Measurements from ENCODE around the gene VLDLR.

Gene VLDLR

GRCh38 chr9:2591967-2592366, 29.6 kb upstream of the VLDLR start:
- Histone ChIP-seq H3K18ac (ENCODE audit: low read length) (no peak overlapping the region), H2BK15ac (ENCODE audit: low read length) (no peak overlapping the region), H3K79me1 (ENCODE audit: low read depth, low read length) (no peaks in the 10 kb centered on the region), H3K4me2 (ENCODE audit: insufficient read depth, low read length, poor library complexity, severe bottlenecking) (no peak overlapping the region), H3K9me3 (replicated peaks in 1 of 2; ENCODE audit: control insufficient read depth in 2 of 2, insufficient read depth in 1 of 2, low read depth in 1 of 2, low read length in 2 of 2) (peaks cover 11 to 12% of the 10 kb centered on the region in 2 donors), H2BK5ac (ENCODE audit: low read length) (no peak overlapping the region), H3K4me3 (ENCODE audit: low read length in 2 of 2) (no peak overlapping the region), H2AFZ (ENCODE audit: low read length) (no peak overlapping the region), H3K4me1 (ENCODE audit: control insufficient read depth in 2 of 2, insufficient read depth in 1 of 2, low read depth in 1 of 2, low read length in 2 of 2) (no peaks in the 10 kb centered on the region), H2BK120ac (ENCODE audit: low read depth, low read length) (no peak overlapping the region), H2AK5ac (ENCODE audit: low read depth, low read length) (no peak overlapping the region), H3K27ac (replicated peaks; ENCODE audit: low read length) (no peak overlapping the region), H2BK12ac (ENCODE audit: low read length) (no peak overlapping the region), H3K4ac (ENCODE audit: low read length) (no peak overlapping the region), H4K8ac (ENCODE audit: low read depth, low read length) (no peak overlapping the region), H3K36me3 (replicated peaks in 1 of 2; ENCODE audit: control insufficient read depth in 2 of 2, insufficient read depth in 2 of 2, low read length in 2 of 2) (no peaks in the 10 kb centered on the region), H3K14ac (ENCODE audit: low read length) (no peak overlapping the region), H3K23ac (ENCODE audit: low read depth, low read length, poor library complexity) (no peak overlapping the region), H4K91ac (ENCODE audit: low read depth, low read length, poor library complexity) (no peak overlapping the region), H3K9ac (ENCODE audit: low read depth, low read length, poor library complexity) (no peak overlapping the region), H3K27me3 (ENCODE audit: control insufficient read depth in 3 of 3, insufficient read depth in 3 of 3, low read depth in 1 of 3, low read length in 3 of 3) (no peaks in the 10 kb centered on the region)
- no peak for DNase-seq (ENCODE audit: low spot score)
- no CpG with 5 or more reads among the region's 1 CpG for WGBS, 2 donors (ENCODE audit: extremely low coverage in 2 of 2, insufficient read length in 2 of 2, insufficient replicate concordance in 1 of 2)

DNA sequence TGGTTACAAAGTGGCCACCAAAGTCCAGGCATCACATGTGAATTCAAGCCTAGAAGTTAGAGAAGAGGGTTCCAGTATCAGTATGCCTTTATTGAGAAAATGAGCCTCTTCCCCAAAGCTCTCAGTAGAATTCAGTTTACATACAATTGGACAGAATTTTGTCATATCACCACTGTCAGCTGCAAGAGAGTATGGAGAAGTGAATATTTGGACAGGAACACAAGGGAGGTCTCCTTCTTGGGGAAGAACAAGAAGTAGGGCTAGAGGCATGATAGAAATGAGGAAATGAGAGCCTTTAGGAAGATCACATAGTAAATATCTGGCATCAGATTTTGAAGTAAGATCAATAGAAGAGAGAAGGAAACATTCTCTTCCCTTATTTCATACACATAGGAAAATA, 27.8 kb upstream of the VLDLR start:
- H3K27ac ChIP-seq (replicated peaks; ENCODE audit: low read length), result no peak overlapping the region
- no peak overlapping the region for H3K14ac ChIP-seq (ENCODE audit: low read length)
- H4K8ac ChIP-seq (ENCODE audit: low read depth, low read length), result no peak overlapping the region
- no peaks in the 10 kb centered on the region for H3K36me3 ChIP-seq (replicated peaks in 1 of 2; ENCODE audit: control insufficient read depth in 2 of 2, insufficient read depth in 2 of 2, low read length in 2 of 2)
- no peak overlapping the region for H2AK5ac ChIP-seq (ENCODE audit: low read depth, low read length)
- no peak overlapping the region for H2BK120ac ChIP-seq (ENCODE audit: low read depth, low read length)
- no peak overlapping the region for H2BK15ac ChIP-seq (ENCODE audit: low read length)
- H3K4me2 ChIP-seq (ENCODE audit: insufficient read depth, low read length, poor library complexity, severe bottlenecking), result no peak overlapping the region
- H3K4me1 ChIP-seq (ENCODE audit: control insufficient read depth in 2 of 2, insufficient read depth in 1 of 2, low read depth in 1 of 2, low read length in 2 of 2), result no peaks in the 10 kb centered on the region
- H4K91ac ChIP-seq (ENCODE audit: low read depth, low read length, poor library complexity), result no peak overlapping the region
- no peaks in the 10 kb centered on the region for H3K79me1 ChIP-seq (ENCODE audit: low read depth, low read length)
- H3K18ac ChIP-seq (ENCODE audit: low read length), result no peak overlapping the region
- H3K27me3 ChIP-seq (ENCODE audit: control insufficient read depth in 3 of 3, insufficient read depth in 3 of 3, low read depth in 1 of 3, low read length in 3 of 3), result no peaks in the 10 kb centered on the region
- peaks cover 11 to 12% of the 10 kb centered on the region in 2 donors for H3K9me3 ChIP-seq (replicated peaks in 1 of 2; ENCODE audit: control insufficient read depth in 2 of 2, insufficient read depth in 1 of 2, low read depth in 1 of 2, low read length in 2 of 2)
- H2BK12ac ChIP-seq (ENCODE audit: low read length), result no peak overlapping the region
- H3K9ac ChIP-seq (ENCODE audit: low read depth, low read length, poor library complexity), result no peak overlapping the region
- no peak for DNase-seq (ENCODE audit: low spot score)
- no peak overlapping the region for H3K4ac ChIP-seq (ENCODE audit: low read length)
- no peak overlapping the region for H3K4me3 ChIP-seq (ENCODE audit: low read length in 2 of 2)
- H2AFZ ChIP-seq (ENCODE audit: low read length), result no peak overlapping the region
- H3K23ac ChIP-seq (ENCODE audit: low read depth, low read length, poor library complexity), result no peak overlapping the region
- no peak overlapping the region for H2BK5ac ChIP-seq (ENCODE audit: low read length)

DNA sequence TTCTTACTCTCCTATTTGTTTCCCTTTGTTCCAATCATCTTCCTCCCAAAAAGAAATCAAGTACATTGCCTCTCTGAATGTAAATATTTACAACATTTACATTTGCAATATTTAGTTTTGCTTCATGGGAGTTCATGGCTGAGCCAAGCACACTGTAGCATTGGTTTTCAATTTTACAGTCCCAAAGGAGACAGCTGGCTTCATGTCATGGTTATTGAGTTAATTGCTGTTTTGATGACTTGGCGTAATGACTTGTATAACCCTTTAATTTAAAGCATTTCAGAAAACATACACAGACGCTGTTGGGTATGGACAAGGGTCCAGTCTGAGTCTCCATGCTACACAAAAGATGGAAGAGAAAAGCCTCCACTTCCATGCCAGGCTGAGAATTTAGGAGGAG, 25.6 kb upstream of the VLDLR start:
- H2BK12ac ChIP-seq (ENCODE audit: low read length), result no peak overlapping the region
- H3K9ac ChIP-seq (ENCODE audit: low read depth, low read length, poor library complexity), result no peak overlapping the region
- H2BK5ac ChIP-seq (ENCODE audit: low read length), result no peak overlapping the region
- H3K23ac ChIP-seq (ENCODE audit: low read depth, low read length, poor library complexity), result no peak overlapping the region
- H3K4me1 ChIP-seq (ENCODE audit: control insufficient read depth in 2 of 2, insufficient read depth in 1 of 2, low read depth in 1 of 2, low read length in 2 of 2), result no peaks in the 10 kb centered on the region
- no peak overlapping the region for H2BK15ac ChIP-seq (ENCODE audit: low read length)
- H3K18ac ChIP-seq (ENCODE audit: low read length), result no peak overlapping the region
- no peak overlapping the region for H4K91ac ChIP-seq (ENCODE audit: low read depth, low read length, poor library complexity)
- H3K27ac ChIP-seq (replicated peaks; ENCODE audit: low read length), result no peak overlapping the region
- H3K4ac ChIP-seq (ENCODE audit: low read length), result no peak overlapping the region
- WGBS, 2 donors (ENCODE audit: extremely low coverage in 2 of 2, insufficient read length in 2 of 2, insufficient replicate concordance in 1 of 2), result no CpG with 5 or more reads among the region's 2 CpGs
- H2AFZ ChIP-seq (ENCODE audit: low read length), result no peak overlapping the region
- H4K8ac ChIP-seq (ENCODE audit: low read depth, low read length), result no peak overlapping the region
- no peak for DNase-seq (ENCODE audit: low spot score)
- H3K9me3 ChIP-seq (replicated peaks in 1 of 2; ENCODE audit: control insufficient read depth in 2 of 2, insufficient read depth in 1 of 2, low read depth in 1 of 2, low read length in 2 of 2), result peaks cover 11 to 12% of the 10 kb centered on the region in 2 donors
- H3K36me3 ChIP-seq (replicated peaks in 1 of 2; ENCODE audit: control insufficient read depth in 2 of 2, insufficient read depth in 2 of 2, low read length in 2 of 2), result no peaks in the 10 kb centered on the region
- H3K4me3 ChIP-seq (ENCODE audit: low read length in 2 of 2), result no peak overlapping the region
- no peaks in the 10 kb centered on the region for H3K79me1 ChIP-seq (ENCODE audit: low read depth, low read length)
- H2BK120ac ChIP-seq (ENCODE audit: low read depth, low read length), result no peak overlapping the region
- no peak overlapping the region for H3K14ac ChIP-seq (ENCODE audit: low read length)
- no peaks in the 10 kb centered on the region for H3K27me3 ChIP-seq (ENCODE audit: control insufficient read depth in 3 of 3, insufficient read depth in 3 of 3, low read depth in 1 of 3, low read length in 3 of 3)
- no peak overlapping the region for H3K4me2 ChIP-seq (ENCODE audit: insufficient read depth, low read length, poor library complexity, severe bottlenecking)
- no peak overlapping the region for H2AK5ac ChIP-seq (ENCODE audit: low read depth, low read length)

- Histone ChIP-seq H3K27ac (replicated peaks; ENCODE audit: low read length) (no peak overlapping the region), H2AFZ (ENCODE audit: low read length) (no peak overlapping the region)
Observed at GRCh38 chr9:2597483-2597882, 24.1 kb upstream of the VLDLR start.

More at GRCh38 chr9:2597483-2597882, 24.1 kb upstream of the VLDLR start:
- no peak overlapping the region for H3K23ac ChIP-seq (ENCODE audit: low read depth, low read length, poor library complexity)
- no peak overlapping the region for H2BK12ac ChIP-seq (ENCODE audit: low read length)
- DNase-seq (ENCODE audit: low spot score), result no peak
- no peaks in the 10 kb centered on the region for H3K27me3 ChIP-seq (ENCODE audit: control insufficient read depth in 3 of 3, insufficient read depth in 3 of 3, low read depth in 1 of 3, low read length in 3 of 3)
- H4K8ac ChIP-seq (ENCODE audit: low read depth, low read length), result no peak overlapping the region
- H4K91ac ChIP-seq (ENCODE audit: low read depth, low read length, poor library complexity), result no peak overlapping the region
- H3K36me3 ChIP-seq (replicated peaks in 1 of 2; ENCODE audit: control insufficient read depth in 2 of 2, insufficient read depth in 2 of 2, low read length in 2 of 2), result no peaks in the 10 kb centered on the region
- H3K4me3 ChIP-seq (ENCODE audit: low read length in 2 of 2), result no peak overlapping the region
- no peak overlapping the region for H2BK5ac ChIP-seq (ENCODE audit: low read length)
- H3K14ac ChIP-seq (ENCODE audit: low read length), result no peak overlapping the region
- H3K4ac ChIP-seq (ENCODE audit: low read length), result no peak overlapping the region
- no peak overlapping the region for H2BK15ac ChIP-seq (ENCODE audit: low read length)
- no peak overlapping the region for H3K4me2 ChIP-seq (ENCODE audit: insufficient read depth, low read length, poor library complexity, severe bottlenecking)
- H3K9ac ChIP-seq (ENCODE audit: low read depth, low read length, poor library complexity), result no peak overlapping the region
- no peak overlapping the region for H2AK5ac ChIP-seq (ENCODE audit: low read depth, low read length)
- H3K9me3 ChIP-seq (replicated peaks in 1 of 2; ENCODE audit: control insufficient read depth in 2 of 2, insufficient read depth in 1 of 2, low read depth in 1 of 2, low read length in 2 of 2), result peaks cover 0 to 5% of the 10 kb centered on the region in 2 donors
- H3K18ac ChIP-seq (ENCODE audit: low read length), result no peak overlapping the region
- H3K4me1 ChIP-seq (ENCODE audit: control insufficient read depth in 2 of 2, insufficient read depth in 1 of 2, low read depth in 1 of 2, low read length in 2 of 2), result no peaks in the 10 kb centered on the region
- no peak overlapping the region for H2BK120ac ChIP-seq (ENCODE audit: low read depth, low read length)
- H3K79me1 ChIP-seq (ENCODE audit: low read depth, low read length), result no peaks in the 10 kb centered on the region
- no CpG with 5 or more reads among the region's 1 CpG for WGBS, 2 donors (ENCODE audit: extremely low coverage in 2 of 2, insufficient read length in 2 of 2, insufficient replicate concordance in 1 of 2)

Measured in neuronal stem cell (in vitro differentiated cells).